Neural progenitor cell (in vitro differentiated cells): ENCODE results near the gene TOR1AIP2.

Experiments used
- EZH2 ChIP-seq: fragments of 200-600 bp; sonication (generic); IDR thresholded peaks from 2 replicates; pipeline ENCODE4 v1.6.1; 2017; ENCODE audit warnings: antibody characterized with exemption, mild to moderate bottlenecking, moderate library complexity
- EZH2phosphoT487 ChIP-seq: fragments of 200-600 bp; sonication (generic); IDR thresholded peaks from 2 replicates; pipeline ENCODE4 v1.6.1; 2017; ENCODE audit warnings: antibody characterized with exemption
- TF ChIP-seq, protein P1 (sequence below): fragments of 200-600 bp; sonication (generic); IDR thresholded peaks from 2 replicates; pipeline ENCODE4 v1.5.1; 2017; ENCODE audit warnings: antibody characterized with exemption, mild to moderate bottlenecking

DNA sequence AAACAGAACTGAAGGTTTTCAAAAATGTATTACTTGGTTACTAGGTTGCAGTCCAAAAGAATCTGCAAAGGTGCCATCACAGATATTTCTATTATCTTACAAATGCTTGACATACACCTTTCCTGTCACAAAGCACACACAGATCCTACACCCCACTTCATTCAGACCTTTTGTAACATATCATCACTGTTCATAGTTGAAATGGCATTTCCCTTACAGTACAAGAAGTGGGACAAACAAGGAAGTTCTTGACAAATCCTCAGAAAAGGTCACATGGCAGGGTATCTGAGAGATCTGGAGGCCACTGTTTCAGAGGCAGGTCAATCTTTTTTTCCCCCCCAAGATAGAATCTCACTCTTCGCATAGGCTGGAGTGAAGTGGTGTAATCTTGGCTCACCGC is 21.3 kb downstream of the TOR1AIP2 start:
- TF ChIP-seq, protein P1, sequence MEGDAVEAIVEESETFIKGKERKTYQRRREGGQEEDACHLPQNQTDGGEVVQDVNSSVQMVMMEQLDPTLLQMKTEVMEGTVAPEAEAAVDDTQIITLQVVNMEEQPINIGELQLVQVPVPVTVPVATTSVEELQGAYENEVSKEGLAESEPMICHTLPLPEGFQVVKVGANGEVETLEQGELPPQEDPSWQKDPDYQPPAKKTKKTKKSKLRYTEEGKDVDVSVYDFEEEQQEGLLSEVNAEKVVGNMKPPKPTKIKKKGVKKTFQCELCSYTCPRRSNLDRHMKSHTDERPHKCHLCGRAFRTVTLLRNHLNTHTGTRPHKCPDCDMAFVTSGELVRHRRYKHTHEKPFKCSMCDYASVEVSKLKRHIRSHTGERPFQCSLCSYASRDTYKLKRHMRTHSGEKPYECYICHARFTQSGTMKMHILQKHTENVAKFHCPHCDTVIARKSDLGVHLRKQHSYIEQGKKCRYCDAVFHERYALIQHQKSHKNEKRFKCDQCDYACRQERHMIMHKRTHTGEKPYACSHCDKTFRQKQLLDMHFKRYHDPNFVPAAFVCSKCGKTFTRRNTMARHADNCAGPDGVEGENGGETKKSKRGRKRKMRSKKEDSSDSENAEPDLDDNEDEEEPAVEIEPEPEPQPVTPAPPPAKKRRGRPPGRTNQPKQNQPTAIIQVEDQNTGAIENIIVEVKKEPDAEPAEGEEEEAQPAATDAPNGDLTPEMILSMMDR, result no peak
- no peak for TF ChIP-seq EZH2
- TF ChIP-seq EZH2phosphoT487, result no peak
